Measurements from ENCODE around the gene USH2A.

DNA sequence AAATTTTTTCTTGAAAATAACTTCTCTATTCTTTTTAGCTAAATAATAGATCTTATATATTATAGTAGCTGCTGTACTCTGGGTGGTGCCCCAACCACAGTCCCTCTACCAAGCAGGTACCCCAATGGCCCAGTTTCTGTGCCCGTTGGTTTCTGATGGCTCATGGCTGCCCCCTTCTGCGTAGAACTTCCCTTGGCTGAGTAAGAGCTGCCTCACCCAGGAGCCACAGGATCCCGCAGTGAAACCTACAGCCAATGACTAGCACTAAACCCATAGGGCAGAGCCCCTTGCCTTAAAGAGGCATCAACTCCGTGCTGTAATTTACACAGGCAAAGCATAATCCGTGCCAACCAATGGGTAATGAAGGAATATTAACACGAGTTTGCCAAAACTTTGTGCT is 247.5 kb downstream of the USH2A start:
- TF ChIP-seq, protein P1, sequence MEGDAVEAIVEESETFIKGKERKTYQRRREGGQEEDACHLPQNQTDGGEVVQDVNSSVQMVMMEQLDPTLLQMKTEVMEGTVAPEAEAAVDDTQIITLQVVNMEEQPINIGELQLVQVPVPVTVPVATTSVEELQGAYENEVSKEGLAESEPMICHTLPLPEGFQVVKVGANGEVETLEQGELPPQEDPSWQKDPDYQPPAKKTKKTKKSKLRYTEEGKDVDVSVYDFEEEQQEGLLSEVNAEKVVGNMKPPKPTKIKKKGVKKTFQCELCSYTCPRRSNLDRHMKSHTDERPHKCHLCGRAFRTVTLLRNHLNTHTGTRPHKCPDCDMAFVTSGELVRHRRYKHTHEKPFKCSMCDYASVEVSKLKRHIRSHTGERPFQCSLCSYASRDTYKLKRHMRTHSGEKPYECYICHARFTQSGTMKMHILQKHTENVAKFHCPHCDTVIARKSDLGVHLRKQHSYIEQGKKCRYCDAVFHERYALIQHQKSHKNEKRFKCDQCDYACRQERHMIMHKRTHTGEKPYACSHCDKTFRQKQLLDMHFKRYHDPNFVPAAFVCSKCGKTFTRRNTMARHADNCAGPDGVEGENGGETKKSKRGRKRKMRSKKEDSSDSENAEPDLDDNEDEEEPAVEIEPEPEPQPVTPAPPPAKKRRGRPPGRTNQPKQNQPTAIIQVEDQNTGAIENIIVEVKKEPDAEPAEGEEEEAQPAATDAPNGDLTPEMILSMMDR (IDR thresholded peaks at IDR 0.05) = no peak
- TF ChIP-seq POLR2AphosphoS5 (IDR thresholded peaks at IDR 0.05) (no peak), POLR2A (IDR thresholded peaks at IDR 0.05) (no peak), EP300 (IDR thresholded peaks at IDR 0.05) (no peak)

Data from gastroesophageal sphincter (tissue), 3 donors.